ENCODE results near the gene GPR35.

Gene GPR35

DNA sequence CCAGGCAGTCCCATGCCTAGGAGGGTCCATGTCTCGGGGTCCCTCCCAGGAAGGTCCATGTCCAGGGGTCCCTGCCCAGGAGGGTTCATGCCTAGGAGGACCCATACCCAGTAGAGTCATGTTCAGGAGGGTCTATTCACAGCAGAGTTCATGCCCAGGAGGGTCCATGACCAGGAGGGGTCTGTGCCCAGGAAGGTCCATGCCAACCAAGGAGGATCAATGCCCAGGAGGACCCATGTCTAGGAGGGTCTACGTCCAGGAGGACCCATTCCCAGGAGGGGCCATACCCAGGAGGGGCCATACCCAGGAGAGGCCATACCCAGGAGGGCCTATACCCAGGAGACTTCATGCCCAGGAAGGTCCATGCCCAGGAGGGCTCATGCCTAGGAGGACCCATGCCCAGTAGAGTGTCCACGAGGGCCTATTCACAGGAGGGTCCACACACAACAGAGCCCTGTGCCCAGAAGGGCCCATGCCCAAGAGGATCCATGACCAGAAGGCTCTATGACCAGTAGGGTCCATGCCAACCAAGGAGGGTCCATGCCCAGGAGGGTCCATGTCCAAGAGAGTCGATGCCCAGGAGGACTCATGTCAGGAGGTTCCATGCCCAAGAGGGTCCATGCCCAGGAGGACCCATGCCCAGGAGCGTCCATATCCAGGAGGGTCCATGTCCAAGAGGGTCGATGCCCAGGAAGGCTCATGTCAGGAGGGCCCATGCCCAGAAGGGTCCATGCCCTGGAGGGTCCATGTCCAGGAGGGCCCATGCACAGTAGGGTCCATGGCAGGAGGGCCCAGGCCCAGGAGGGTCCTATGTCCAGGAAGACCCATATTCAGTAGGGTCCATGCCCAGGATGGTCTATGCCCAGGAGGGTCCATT lies 10.1 kb downstream of the GPR35 start:
- Histone ChIP-seq H3K79me1 (replicated peaks; ENCODE audit: low read length, poor library complexity, severe bottlenecking) (no peaks in the 10 kb centered on the region), H3K4me2 (ENCODE audit: low read length, poor library complexity, severe bottlenecking) (no peak overlapping the region)

DNA sequence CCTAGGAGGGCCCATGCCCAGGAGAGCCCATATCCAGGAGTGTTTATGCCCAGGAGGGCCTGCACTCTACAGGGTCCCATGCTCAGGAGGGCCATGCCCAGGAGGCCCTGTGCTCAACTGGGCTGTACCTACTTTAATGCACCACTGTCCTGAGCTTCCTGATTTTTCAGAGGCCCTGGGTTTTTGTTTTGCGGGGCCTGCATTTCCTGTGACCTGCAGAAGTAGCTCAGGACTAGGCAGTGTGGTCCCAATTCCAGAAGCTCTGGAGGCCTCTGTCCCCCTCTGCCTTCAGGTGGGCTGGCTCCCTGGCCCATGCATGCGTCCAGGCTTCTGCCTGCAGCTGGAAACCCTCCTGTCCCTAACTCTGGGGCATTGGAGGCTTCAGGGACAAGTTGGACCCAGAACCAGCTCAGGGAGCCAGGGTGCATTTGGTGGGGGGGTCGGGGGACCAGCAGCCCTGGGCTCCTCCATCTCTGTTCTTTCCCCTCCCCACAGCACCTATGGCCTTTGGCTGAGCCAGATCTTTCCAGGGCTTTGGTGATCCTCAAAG lies 10.8 kb downstream of the GPR35 start:
- no peak overlapping the region for H3K18ac ChIP-seq (ENCODE audit: low read depth in 1 of 2, low read length in 2 of 2)
- H3K4me1 ChIP-seq (ENCODE audit: control insufficient read depth, insufficient read depth, low read depth, low read length), result peaks cover 2% of the 10 kb centered on the region
- no peak overlapping the region for H4K91ac ChIP-seq (ENCODE audit: low read length)
- H2BK5ac ChIP-seq (ENCODE audit: low read depth, low read length, poor library complexity, severe bottlenecking), result no peak overlapping the region
- DNase-seq, result no peak
- no peak overlapping the region for H3K14ac ChIP-seq (ENCODE audit: low read length in 2 of 2)
- no peak overlapping the region for H3K23ac ChIP-seq (ENCODE audit: low read length in 2 of 2)
- H3K4me3 ChIP-seq (ENCODE audit: insufficient read depth in 1 of 2, low read depth in 1 of 2, low read length in 2 of 2), result no peak overlapping the region
- no peak overlapping the region for H3K4ac ChIP-seq (ENCODE audit: low read depth in 1 of 2, low read length in 2 of 2)
- no peak overlapping the region for H2AFZ ChIP-seq (ENCODE audit: low read depth, low read length)
- peaks cover 17% of the 10 kb centered on the region for H3K9me3 ChIP-seq (ENCODE audit: control insufficient read depth, low read length)
- no peak overlapping the region for H2BK15ac ChIP-seq (ENCODE audit: low read depth, poor library complexity, severe bottlenecking)
- WGBS, result 70% methylated on average over 3 of the region's 3 CpGs
- no peak overlapping the region for H2AK5ac ChIP-seq (ENCODE audit: low read length, severe bottlenecking)
- H3K36me3 ChIP-seq (ENCODE audit: control insufficient read depth in 1 of 2, insufficient read depth in 2 of 2, low read depth in 1 of 2, low read length in 2 of 2), result peaks cover 0 to 3% of the 10 kb centered on the region in 2 experiments
- H2BK120ac ChIP-seq (ENCODE audit: low read depth, low read length), result no peak overlapping the region
- H3K79me1 ChIP-seq (replicated peaks; ENCODE audit: low read length, poor library complexity, severe bottlenecking), result no peaks in the 10 kb centered on the region
- H3K4me2 ChIP-seq (ENCODE audit: low read length, poor library complexity, severe bottlenecking), result no peak overlapping the region
- H3K27ac ChIP-seq (ENCODE audit: low read length, poor library complexity, severe bottlenecking), result no peak overlapping the region
- H3K9ac ChIP-seq (ENCODE audit: low read length), result no peak overlapping the region
- no peak overlapping the region for H4K8ac ChIP-seq (ENCODE audit: low read length)
- peaks cover 0 to 32% of the 10 kb centered on the region in 2 experiments for H3K27me3 ChIP-seq (ENCODE audit: control insufficient read depth in 1 of 2, insufficient read depth in 1 of 2, low read length in 2 of 2)
- no peak overlapping the region for H2BK12ac ChIP-seq (ENCODE audit: low read length in 2 of 2)

More for the DNA sequence above, 10.1 kb downstream of the GPR35 start:
- no peak overlapping the region for H2BK15ac ChIP-seq (ENCODE audit: low read depth, poor library complexity, severe bottlenecking)
- no peak overlapping the region for H3K23ac ChIP-seq (ENCODE audit: low read length in 2 of 2)
- H3K27ac ChIP-seq (ENCODE audit: low read length, poor library complexity, severe bottlenecking), result no peak overlapping the region
- H3K18ac ChIP-seq (ENCODE audit: low read depth in 1 of 2, low read length in 2 of 2), result no peak overlapping the region
- H4K8ac ChIP-seq (ENCODE audit: low read length), result no peak overlapping the region
- no peak overlapping the region for H2AK5ac ChIP-seq (ENCODE audit: low read length, severe bottlenecking)
- H3K4me1 ChIP-seq (ENCODE audit: control insufficient read depth, insufficient read depth, low read depth, low read length), result no peaks in the 10 kb centered on the region
- no peak overlapping the region for H3K4me3 ChIP-seq (ENCODE audit: insufficient read depth in 1 of 2, low read depth in 1 of 2, low read length in 2 of 2)
- H4K91ac ChIP-seq (ENCODE audit: low read length), result no peak overlapping the region
- no peak overlapping the region for H2BK12ac ChIP-seq (ENCODE audit: low read length in 2 of 2)
- peaks cover 0 to 32% of the 10 kb centered on the region in 2 experiments for H3K27me3 ChIP-seq (ENCODE audit: control insufficient read depth in 1 of 2, insufficient read depth in 1 of 2, low read length in 2 of 2)
- H3K9ac ChIP-seq (ENCODE audit: low read length), result no peak overlapping the region
- peaks cover 0 to 7% of the 10 kb centered on the region in 2 experiments for H3K36me3 ChIP-seq (ENCODE audit: control insufficient read depth in 1 of 2, insufficient read depth in 2 of 2, low read depth in 1 of 2, low read length in 2 of 2)
- no peak overlapping the region for H3K14ac ChIP-seq (ENCODE audit: low read length in 2 of 2)
- no peak for DNase-seq
- no peak overlapping the region for H3K4ac ChIP-seq (ENCODE audit: low read depth in 1 of 2, low read length in 2 of 2)
- peaks cover 17% of the 10 kb centered on the region for H3K9me3 ChIP-seq (ENCODE audit: control insufficient read depth, low read length)
- H2AFZ ChIP-seq (ENCODE audit: low read depth, low read length), result no peak overlapping the region
- no peak overlapping the region for H2BK120ac ChIP-seq (ENCODE audit: low read depth, low read length)
- no peak overlapping the region for H2BK5ac ChIP-seq (ENCODE audit: low read depth, low read length, poor library complexity, severe bottlenecking)
- WGBS, result 65% methylated on average over 6 of the region's 6 CpGs

DNA sequence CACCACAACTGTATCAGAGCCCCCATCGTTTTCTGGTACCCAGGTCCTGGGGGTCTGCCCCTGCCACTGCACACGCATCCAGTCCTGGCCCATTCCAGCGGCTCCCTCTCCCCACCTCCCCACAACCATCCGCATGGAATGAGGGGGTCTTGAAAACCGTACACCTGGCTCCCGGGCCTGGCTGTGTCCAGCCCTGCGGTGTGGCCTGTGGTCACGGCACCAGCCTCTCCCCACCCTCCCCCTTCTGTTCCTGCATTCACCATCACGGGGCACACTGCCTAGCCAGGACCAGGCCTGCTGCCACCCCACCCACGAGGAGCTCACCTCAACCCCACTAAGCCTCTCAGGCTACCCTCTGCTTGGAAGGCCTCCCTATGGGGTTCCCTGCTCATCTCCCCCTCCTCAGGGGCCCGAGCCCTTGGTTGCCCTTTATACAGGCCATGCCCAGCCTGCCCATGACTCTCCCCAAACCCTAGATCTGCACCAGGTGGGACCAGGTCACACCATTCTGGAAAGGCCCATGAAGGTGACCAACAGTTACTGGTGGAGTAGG lies 11.4 kb downstream of the GPR35 start:
- peaks cover 17% of the 10 kb centered on the region for H3K9me3 ChIP-seq (ENCODE audit: control insufficient read depth, low read length)
- no peak overlapping the region for H3K4me3 ChIP-seq (ENCODE audit: insufficient read depth in 1 of 2, low read depth in 1 of 2, low read length in 2 of 2)
- H2BK15ac ChIP-seq (ENCODE audit: low read depth, poor library complexity, severe bottlenecking), result no peak overlapping the region
- H2AFZ ChIP-seq (ENCODE audit: low read depth, low read length), result no peak overlapping the region
- no peak overlapping the region for H3K14ac ChIP-seq (ENCODE audit: low read length in 2 of 2)
- H3K27me3 ChIP-seq (ENCODE audit: control insufficient read depth in 1 of 2, insufficient read depth in 1 of 2, low read length in 2 of 2), result peaks cover 0 to 32% of the 10 kb centered on the region in 2 experiments
- peaks cover 2% of the 10 kb centered on the region for H3K4me1 ChIP-seq (ENCODE audit: control insufficient read depth, insufficient read depth, low read depth, low read length)
- H3K4ac ChIP-seq (ENCODE audit: low read depth in 1 of 2, low read length in 2 of 2), result no peak overlapping the region
- H2BK120ac ChIP-seq (ENCODE audit: low read depth, low read length), result no peak overlapping the region
- H4K8ac ChIP-seq (ENCODE audit: low read length), result no peak overlapping the region
- 69% methylated on average over 11 of the region's 11 CpGs for WGBS
- H3K36me3 ChIP-seq (ENCODE audit: control insufficient read depth in 1 of 2, insufficient read depth in 2 of 2, low read depth in 1 of 2, low read length in 2 of 2), result peaks cover 0 to 3% of the 10 kb centered on the region in 2 experiments
- no peak for DNase-seq
- no peak overlapping the region for H3K9ac ChIP-seq (ENCODE audit: low read length)
- H2BK5ac ChIP-seq (ENCODE audit: low read depth, low read length, poor library complexity, severe bottlenecking), result no peak overlapping the region
- H4K91ac ChIP-seq (ENCODE audit: low read length), result no peak overlapping the region
- H3K79me1 ChIP-seq (replicated peaks; ENCODE audit: low read length, poor library complexity, severe bottlenecking), result no peaks in the 10 kb centered on the region
- no peak overlapping the region for H2AK5ac ChIP-seq (ENCODE audit: low read length, severe bottlenecking)
- no peak overlapping the region for H2BK12ac ChIP-seq (ENCODE audit: low read length in 2 of 2)
- no peak overlapping the region for H3K23ac ChIP-seq (ENCODE audit: low read length in 2 of 2)
- no peak overlapping the region for H3K18ac ChIP-seq (ENCODE audit: low read depth in 1 of 2, low read length in 2 of 2)
- H3K4me2 ChIP-seq (ENCODE audit: low read length, poor library complexity, severe bottlenecking), result no peak overlapping the region
- no peak overlapping the region for H3K27ac ChIP-seq (ENCODE audit: low read length, poor library complexity, severe bottlenecking)
